Measurements from ENCODE around the gene MAPK8IP3.

GRCh38 chr16:1770328-1771187 is 64.6 kb downstream of the MAPK8IP3 start:
- no peak for TF ChIP-seq CTCF (IDR thresholded peaks at IDR 0.05)
- TF ChIP-seq POLR2A (IDR thresholded peaks at IDR 0.05): peak in 1 of 2 donors; percentile 27

Data from Peyer's patch (tissue), 4 donors.